ENCODE measurements around the gene CHRDL2. TPM values are rescaled to one million over a fixed set of nuclear protein-coding genes. Genes with fewer than 3 reads are reported as not detected.

Gene CHRDL2
- total RNA-seq, 2 donors from 2014 or later, result not detected

DNA sequence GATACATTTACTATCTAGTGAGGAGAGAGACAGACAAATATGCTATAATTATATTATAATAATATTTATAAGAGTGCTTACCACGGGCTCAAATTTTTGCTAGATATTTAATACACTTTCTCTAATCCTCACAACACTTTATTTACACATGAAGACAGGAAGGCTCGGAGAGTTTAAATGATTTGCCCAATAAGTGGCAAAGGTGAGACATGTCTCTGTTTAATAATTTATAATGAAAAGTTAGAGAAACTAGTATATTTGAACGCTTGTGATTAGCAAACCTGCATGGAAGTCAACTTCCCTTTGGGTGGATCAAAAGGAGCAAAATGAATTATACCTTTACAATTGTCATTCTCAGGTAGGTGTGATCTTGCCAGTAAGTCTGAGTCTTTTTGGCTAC, 83.4 kb downstream of the CHRDL2 start:
- DNase-seq, result no peak
- Mint-ChIP-seq H3K4me1 (no peaks in the 10 kb centered on the region), H3K36me3 (ENCODE audit: low read depth) (peaks cover 8% of the 10 kb centered on the region), H3K27ac (no peak overlapping the region), H3K27me3 (no peaks in the 10 kb centered on the region), H3K4me3 (no peak overlapping the region)
- ATAC-seq, result no peak
- no peaks in the 10 kb centered on the region for H3K9me3 ChIP-seq (ENCODE audit: control insufficient read depth, low read length, poor library complexity, severe bottlenecking)

- ATAC-seq, result no peak
Observed at GRCh38 chr11:74647404-74647803, 83.8 kb downstream of the CHRDL2 start.

DNA sequence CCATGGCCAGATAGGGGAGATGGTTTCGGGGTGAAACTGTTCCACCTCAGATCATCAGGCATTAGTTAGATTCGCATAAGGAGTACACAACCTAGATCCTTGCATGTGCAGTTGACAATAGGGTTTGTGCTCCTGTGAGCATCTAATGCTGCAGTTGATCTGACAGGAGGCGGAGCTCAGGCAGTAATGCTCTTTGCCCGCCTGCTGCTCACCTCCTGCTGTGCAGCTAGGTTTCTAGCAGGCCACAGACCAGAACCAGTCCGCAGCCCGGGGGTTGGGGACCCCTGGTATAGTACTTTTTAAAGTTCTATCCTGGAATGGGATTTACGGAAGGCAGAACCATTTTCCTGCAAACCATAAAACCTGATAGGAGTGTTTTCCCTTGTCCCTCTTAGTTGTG, 84.3 kb downstream of the CHRDL2 start:
- H3K27me3 Mint-ChIP-seq, result no peaks in the 10 kb centered on the region
- peaks cover 8% of the 10 kb centered on the region for H3K36me3 Mint-ChIP-seq (ENCODE audit: low read depth)
- H3K9me3 ChIP-seq (ENCODE audit: control insufficient read depth, low read length, poor library complexity, severe bottlenecking), result no peaks in the 10 kb centered on the region
- ATAC-seq (no peak), DNase-seq (no peak)
- no peak overlapping the region for H3K27ac Mint-ChIP-seq
- H3K4me1 Mint-ChIP-seq, result no peaks in the 10 kb centered on the region
- no peak overlapping the region for H3K4me3 Mint-ChIP-seq

More at GRCh38 chr11:74647404-74647803, 83.8 kb downstream of the CHRDL2 start:
- no peaks in the 10 kb centered on the region for H3K9me3 ChIP-seq (ENCODE audit: control insufficient read depth, low read length, poor library complexity, severe bottlenecking)
- H3K27ac Mint-ChIP-seq, result no peak overlapping the region
- H3K36me3 Mint-ChIP-seq (ENCODE audit: low read depth), result peaks cover 8% of the 10 kb centered on the region
- no peak for DNase-seq
- H3K4me1 Mint-ChIP-seq, result no peaks in the 10 kb centered on the region
- H3K27me3 Mint-ChIP-seq, result no peaks in the 10 kb centered on the region
- no peak overlapping the region for H3K4me3 Mint-ChIP-seq

Other genes starting within 250 kb of the CHRDL2 start
- 1 to 10 TPM; 5.8 to 6.8 TPM for gene LIPT2, start 237.7 kb downstream of the CHRDL2 start, total RNA-seq
- gene POLD3, start 138.8 kb downstream of the CHRDL2 start, total RNA-seq, result 10 to 100 TPM; 10.8 to 11.1 TPM
- 10 to 100 TPM; 18.1 to 19.4 TPM for gene RNF169, start 17.4 kb upstream of the CHRDL2 start, total RNA-seq
- 10 to 100 TPM; 10.1 to 16.3 TPM for gene XRRA1, start 217.7 kb upstream of the CHRDL2 start, total RNA-seq
- 10 to 100 TPM; 63.7 to 87.0 TPM for gene SPCS2, start 217.8 kb upstream of the CHRDL2 start, total RNA-seq